ENCODE data around the gene PTER.

PTER gene, protein sequence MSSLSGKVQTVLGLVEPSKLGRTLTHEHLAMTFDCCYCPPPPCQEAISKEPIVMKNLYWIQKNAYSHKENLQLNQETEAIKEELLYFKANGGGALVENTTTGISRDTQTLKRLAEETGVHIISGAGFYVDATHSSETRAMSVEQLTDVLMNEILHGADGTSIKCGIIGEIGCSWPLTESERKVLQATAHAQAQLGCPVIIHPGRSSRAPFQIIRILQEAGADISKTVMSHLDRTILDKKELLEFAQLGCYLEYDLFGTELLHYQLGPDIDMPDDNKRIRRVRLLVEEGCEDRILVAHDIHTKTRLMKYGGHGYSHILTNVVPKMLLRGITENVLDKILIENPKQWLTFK

DNA sequence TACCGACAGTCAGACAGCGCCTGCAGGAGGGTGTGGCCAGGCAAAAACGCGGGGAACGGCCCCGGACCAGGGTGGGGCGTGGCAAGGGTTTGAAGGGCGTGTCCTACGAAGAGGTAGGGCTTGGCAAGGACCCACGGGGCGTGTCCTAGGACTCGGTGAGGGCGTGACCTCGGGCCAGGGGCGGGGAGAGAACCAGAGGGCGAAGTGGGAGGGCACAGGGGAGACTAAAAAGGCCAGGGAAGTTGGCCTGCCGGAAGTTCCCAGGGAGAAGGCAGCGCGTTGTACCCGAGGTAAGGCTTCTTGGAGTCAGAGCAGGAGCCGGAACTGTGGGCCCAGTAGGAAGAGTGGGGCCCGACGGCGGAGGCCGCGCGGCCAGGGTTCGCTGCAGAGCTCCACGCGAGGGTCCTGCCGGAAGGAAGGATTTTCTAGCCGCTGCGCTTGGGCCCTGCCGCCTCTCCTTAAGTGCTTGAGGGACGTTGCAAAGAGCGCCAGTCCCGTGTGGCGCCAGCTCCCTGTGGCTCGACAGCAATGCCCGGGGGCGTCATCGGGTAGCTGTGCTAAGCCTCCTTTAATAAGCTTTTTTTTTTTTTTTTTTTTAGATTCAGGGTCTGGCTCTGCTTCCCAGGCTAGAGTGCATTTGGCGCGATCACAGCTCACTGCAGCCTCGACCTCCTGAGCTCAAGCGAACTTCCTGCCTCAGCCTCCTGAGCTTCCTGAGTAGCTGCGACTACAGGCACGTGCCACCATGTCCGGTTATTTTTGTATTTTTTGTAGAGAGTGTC lies at the start of gene PTER:
TSS of gene PTER (plus strand) at position 253 of the 782 bp plus-strand sequence. CDS start 47,375 bp downstream, outside the sequence.
- peak; percentile 97 to 99 (median 98) for DNase-seq (ENCODE audit: low read depth in 3 of 3)

DNA sequence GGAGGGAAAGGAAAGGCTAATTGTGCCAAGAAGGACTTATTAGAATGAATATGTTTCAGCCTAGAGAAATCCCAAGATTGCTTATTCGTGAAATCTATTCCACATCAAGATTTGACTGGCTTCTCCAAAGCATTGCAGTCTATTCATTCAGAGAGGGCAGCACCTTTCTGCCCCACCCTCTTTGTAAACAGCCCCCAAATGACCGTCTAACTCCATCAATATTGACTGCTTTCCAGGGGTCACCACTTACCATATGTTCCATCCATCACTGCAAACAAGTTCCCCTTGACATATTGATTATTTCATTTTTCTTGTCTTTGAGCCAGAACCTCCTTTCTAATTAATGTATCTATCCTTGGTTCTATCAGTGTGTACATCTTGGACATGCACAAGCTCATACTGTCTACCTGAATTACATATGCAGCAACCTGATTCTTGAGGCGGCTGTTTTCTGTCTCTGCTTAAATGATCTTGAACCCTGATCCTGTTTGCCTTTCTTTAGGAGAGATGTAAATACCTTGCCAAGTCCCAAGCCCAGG lies 44.2 kb upstream of the PTER start:
- DNase-seq (ENCODE audit: low read depth in 3 of 3), result no peak

DNA sequence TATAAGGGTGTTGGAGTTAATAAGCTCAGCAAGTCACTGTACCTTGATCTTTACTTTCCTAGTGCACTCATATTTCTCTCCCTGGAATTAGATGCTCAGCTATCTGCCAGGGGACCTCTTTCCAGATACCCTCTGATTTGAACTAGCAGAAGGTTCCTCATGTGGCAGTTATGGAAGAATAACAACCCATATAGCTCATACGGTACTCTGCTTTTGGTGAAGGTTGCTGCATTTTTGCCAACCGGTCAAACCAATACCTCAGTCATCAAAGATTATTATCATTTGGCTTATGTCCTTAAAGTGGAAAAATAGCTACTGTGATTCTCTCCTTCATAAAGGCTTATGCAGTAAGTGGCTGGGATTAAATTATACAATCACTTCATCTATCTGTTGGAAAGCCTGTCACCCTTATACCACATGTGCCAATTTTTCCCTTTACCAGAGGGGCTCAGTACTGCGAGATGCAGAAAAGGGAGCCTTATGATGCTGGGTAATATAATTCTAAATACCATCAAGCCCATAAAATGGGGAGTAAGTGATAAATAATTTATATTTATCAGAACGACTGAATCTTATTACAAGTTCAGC lies 43.4 kb upstream of the PTER start:
- DNase-seq (ENCODE audit: low read depth in 3 of 3), result no peak

DNA sequence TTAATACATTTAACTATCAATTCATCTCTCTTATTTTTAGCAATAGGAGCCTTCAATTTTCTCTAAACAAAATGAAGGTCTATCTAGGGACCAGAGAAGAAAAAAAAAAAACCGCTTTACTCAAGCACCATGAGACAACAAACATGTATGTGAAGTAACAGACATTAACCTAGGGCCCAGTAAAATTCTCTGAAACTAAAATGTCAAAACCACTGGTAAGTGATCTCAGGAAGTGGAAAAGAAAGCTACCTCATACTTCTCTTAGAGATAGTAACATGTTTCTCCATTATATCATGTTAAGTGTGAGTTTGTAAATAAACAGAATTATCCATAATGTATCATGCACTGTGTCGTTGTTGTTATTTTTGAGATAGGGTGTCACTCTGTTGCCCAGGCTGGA lies 35.4 kb upstream of the PTER start:
- no peak for DNase-seq (ENCODE audit: low read depth in 3 of 3)

DNA sequence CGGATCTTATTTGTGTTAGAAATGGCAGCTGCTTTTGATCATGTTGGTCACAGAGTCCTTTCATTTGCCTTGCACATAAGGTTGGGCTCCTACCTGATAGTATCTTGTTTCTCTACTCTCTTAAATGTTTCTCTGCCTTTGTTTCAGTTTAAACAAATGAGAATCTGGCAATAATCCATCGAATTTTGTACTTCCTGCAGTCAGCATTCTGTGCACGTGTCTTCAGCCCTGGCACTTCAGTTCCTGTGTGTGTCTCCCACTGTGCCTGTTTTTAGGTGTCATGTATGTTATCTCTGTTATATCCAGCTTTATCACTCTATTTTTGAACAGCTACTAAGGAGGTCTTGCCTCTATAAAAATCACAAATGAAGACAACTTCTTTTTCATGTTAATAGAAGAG lies 28.4 kb upstream of the PTER start:
- DNase-seq (ENCODE audit: low read depth in 3 of 3), result no peak

DNA sequence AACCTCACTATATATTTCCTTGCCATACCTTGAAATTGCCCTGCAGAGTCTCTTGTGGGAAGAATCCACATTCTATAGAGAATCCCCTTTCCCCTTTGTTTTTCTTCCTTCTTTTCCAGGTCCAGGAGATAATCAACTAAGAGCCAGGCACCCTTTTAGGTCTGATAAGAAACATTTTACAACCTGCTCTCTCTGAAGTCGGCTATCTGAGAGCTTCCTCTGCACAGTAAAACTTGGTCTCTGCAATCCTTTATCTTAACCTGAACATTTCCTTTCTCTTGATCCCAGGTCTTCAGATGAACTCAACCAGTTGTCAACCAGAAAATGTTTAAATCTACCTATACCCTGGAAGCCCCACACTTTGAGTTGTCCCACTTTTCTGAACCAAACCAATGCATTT lies 19.5 kb upstream of the PTER start:
- no peak for DNase-seq (ENCODE audit: low read depth in 3 of 3)

DNA sequence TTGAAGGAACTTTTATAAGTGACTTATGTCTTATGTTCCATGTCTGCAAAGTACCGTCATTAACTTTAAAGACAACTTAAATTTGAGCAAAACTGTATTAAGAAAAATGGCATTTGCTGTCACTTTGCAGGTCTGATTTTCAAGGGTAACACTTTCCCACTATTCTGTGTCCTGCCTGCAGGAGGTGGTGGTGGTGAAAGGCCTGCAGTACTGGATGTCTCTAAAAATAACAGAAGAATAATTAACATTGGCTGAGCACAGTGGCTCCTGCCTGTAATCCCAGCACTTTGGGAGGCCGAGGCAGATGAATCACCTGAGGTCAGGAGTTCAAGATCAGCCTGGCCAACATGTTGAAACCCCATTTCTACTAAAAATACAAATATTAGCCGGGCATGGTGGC lies 13.2 kb upstream of the PTER start:
- DNase-seq (ENCODE audit: low read depth in 3 of 3), result no peak

DNA sequence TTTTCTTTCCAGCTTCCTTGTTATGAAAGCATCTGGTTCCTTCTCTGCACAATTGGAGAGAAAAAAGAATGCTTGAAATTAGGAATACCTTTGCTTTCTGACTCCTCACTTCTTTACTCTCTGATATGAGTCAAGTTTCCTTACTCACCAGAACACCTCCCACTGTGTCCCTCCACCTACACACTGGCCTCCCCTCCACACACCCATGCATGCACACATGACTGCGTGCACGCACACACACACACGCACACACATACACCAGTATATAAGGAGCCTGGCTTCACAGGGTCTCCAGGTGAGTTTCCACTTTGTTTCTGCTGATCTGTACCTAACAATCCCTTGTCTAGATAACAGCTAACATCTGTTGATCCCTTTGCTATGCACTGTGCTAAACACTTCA lies 11.4 kb upstream of the PTER start:
- no peak for DNase-seq (ENCODE audit: low read depth in 3 of 3)

DNA sequence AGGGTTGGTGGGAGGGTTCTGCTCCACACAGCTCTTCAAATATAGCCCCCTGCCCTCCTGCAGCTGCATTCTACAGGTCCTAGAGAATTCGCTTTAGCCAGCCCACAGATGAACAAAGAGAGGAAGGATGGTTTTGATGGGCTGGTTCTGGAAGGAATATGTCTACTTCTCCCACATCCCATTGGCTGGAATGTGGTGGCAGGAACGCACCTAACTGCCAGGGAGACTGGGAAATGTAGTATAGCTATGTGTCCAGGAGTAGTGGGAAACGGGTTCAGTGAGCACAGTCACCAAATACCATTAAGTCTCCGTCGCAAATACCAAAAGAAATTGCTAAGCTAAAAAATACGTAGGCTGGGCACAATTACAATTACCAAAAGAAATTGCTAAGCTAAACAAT lies 7.3 kb upstream of the PTER start:
- DNase-seq (ENCODE audit: low read depth in 3 of 3), result no peak

DNA sequence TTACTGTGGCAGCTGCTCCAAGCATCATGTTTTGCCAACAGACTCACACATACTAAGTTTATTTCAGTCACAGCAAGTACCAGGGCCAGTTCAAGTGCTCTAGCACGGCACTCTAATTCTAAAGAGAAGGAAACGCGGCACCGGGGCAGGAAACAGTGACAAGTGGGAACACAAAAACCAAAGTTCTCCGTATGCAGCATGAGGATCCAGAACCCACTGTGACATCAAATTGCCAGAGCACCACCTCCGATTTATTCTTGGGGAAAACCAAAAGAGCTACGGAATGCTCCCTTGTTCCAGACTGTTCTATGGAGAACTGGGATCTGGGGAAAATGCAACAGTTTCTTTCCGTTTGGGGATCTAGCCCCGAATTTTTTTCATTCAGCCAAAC lies 448 bp upstream of the PTER start:
- DNase-seq (ENCODE audit: low read depth in 3 of 3), result no peak

DNA sequence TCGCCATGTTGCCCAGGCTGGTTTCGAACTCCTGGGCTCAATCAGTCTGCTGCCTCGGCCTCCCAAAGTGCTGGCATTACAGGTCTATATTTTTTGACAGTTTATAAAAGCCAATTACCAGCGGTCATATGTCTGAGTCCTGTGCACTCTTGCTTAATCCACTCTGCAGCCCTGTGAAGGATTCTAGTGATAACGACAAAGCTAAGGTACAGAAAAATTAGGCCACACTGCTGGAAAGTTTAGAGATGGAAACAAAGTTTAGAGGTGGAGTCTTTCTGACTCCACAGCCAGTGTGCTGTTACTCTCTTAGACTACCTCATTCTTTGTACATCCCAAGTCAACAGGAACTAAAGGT lies 707 bp downstream of the PTER start:
- DNase-seq (ENCODE audit: low read depth in 3 of 3), result no peak

DNA sequence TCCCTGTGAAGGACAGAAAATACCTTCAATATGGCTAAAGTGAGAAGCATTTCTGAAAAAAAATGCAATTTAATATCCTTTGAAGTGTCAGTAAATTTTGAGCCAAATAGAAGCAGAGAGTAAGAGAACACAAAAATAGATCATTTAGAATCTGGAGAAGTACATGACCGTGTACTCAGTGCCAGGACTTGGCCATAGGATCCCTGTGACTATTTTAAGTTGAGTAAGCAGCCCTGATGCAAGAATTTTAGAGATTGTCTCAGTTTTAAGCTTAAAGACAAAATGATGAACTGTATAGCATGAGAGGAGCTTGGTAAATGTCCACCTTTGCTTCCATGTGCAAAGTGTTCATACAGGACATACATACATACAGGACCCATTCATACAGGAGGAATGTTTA lies 2.5 kb downstream of the PTER start:
- DNase-seq (ENCODE audit: low read depth in 3 of 3), result no peak

DNA sequence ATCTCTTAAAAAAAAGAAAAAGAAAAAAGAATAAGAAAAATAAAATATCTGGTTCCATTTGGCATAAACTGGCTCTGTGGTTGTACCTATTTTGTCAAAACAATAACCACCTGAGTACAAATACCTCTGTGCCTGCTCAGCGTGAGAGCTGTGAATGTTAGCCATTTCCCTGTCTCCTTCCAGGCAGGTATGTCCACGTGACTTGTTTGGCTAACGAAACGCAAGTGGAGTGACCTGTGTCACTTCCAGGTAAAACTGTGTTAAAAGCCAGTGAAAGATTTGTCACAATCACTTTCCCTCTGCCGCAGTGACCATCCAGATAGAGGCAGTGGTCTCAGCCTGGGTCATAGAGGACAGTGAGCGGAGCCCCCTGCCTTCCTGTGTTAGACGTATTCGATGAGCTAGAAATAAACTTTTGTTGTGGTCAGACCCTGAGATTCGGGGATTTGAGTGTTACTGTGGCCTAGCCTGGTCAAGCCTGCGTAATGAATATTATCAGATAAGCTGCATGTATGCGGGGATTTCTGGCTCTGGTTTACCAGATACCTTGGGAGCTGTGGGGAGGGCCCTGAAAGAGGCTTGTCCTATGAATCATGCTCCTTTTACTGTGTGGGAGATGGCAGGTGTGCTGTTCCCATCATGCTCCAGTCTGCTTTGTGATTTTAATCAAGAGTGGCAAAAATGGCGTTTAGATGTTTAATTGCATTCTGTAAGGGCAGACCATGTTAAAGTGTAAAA lies 3.8 kb downstream of the PTER start:
- no peak for DNase-seq (ENCODE audit: low read depth in 3 of 3)

DNA sequence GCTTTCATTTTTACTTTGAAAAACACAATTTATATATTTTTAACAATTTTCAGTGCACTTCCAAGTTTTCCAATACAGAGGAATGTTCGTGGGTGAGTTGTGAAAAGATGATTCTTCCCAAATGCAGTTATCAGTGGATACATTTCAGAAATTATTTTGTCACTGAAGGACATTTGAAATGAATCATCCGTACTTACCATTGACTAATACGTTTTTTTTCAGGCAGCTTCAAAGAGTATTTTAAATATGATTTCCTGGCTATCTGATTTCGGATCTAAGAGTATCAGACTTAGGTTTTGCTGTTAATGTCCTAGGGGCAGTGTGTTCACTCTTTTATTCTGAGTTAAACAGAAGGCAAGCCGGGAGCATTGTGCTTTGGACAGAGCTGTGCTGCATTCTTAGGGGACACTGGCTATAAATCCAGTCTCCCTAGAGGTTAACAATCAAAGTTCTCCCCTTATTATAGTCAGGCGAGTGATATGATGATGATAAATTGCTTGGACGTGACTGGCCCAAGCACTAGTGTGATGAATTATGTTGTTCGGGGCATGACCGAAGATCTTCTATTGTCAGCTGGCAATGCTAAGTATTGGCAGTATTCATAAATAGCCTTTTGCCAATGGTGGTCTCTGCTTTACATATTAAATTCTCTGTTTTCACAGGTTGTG lies 4.5 kb downstream of the PTER start:
- DNase-seq (ENCODE audit: low read depth in 3 of 3), result no peak

DNA sequence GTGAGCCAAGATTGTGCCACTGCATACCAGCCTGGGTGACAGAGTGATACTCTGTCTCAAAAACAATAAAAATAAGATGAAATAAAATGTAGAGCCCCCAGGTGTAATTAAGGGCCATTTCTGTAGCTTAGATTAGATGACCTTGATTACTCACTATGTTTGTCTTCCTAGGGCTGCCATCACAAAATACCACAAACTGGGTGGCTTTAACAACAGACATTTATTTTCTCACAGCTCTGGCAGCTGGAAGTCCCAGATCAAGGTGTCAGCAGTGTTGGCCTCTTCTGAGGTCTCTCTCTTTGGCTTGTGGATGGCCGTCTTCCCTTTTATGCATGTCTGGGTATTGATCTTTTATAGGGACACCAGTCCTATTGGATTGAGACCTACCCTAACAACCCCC lies 6.1 kb downstream of the PTER start:
- DNase-seq (ENCODE audit: low read depth in 3 of 3), result no peak

DNA sequence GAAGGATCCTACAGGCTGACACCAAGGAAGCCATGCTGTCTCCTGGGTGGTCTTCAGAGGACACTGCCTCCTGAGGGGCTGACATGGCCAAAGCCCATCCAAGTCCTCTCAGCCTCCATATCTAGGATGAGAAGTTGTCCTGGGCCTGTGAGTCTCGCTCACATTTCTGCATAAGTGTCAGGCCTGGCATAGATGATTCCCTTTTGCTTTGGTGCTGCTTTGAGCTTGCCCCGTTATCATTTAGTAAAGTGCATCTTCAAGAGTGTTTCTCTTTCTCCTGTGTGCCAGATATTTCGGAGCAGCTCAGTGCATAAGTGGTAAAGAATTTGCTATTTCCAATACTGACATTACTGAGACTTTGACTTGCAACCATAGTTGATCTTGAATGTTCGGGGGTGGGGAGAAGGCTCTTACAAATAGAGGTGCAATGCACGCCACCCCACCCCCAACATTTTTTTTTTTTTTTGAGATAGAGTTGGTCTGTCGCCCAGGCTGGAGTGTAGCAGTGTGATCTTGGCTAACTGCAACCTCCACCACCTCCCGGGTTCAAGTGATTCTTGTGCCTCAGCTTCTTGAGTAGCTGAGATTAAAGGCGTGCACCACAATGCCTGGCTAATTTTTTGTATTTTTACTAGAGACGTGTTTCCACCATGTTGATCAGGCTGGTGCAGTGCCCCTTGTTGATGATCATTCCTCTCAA lies 9.1 kb downstream of the PTER start:
- DNase-seq (ENCODE audit: low read depth in 3 of 3), result no peak

DNA sequence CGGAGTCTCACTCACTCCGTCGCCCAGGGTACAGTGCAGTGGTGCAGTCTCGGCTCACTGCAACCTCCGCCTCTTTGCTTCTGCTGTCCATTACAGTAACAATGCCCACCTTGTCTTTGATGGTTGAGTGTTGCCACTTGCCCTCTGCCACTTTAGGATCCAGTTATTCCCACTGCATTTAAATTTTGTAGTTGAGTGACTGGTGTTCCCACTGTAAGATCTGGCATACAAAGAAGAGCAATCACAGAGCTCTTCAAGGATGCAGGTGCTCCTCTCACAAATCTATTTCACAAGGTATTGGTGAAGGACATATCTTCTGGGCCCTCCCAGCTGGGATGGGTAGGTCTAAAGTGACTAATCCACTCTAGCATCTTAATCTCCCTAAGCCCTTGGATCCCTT lies 12.6 kb downstream of the PTER start:
- no peak for DNase-seq (ENCODE audit: low read depth in 3 of 3)

DNA sequence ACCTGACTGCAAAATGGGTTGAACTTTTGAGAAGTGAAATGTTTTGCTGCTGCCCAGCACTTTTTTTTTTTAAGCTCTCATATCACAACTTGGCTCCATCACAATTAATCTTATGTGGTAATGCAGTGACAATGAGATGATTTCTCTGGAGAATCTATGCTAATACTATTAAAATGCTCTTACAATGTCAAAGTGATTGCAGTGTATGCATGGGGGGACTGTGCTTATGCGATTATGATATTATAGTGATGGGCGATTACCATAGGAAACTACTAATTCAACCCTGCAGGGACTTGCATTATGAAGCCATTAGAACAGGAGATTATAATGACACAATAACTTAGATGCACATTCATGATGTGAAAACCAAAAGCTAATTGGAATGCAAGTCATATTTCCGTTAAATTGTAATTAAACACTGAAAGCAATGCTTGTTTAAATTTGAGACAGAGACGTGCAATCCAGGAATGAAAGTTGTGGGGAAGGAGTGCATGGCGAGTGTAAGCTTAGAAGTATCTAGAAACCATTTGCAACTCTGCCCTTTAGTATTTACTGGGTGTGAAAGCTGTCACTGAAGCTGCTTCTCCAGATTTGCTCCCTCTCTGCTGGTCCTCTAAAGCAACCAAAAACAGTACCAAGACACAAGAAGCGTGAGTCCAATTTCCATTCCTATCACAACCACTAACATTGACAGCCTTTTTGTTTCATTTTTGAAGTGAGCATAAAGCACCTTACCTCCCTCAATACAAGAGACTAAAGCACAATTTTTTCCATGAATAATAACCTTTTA lies 21.6 kb downstream of the PTER start:
- no peak for DNase-seq (ENCODE audit: low read depth in 3 of 3)

DNA sequence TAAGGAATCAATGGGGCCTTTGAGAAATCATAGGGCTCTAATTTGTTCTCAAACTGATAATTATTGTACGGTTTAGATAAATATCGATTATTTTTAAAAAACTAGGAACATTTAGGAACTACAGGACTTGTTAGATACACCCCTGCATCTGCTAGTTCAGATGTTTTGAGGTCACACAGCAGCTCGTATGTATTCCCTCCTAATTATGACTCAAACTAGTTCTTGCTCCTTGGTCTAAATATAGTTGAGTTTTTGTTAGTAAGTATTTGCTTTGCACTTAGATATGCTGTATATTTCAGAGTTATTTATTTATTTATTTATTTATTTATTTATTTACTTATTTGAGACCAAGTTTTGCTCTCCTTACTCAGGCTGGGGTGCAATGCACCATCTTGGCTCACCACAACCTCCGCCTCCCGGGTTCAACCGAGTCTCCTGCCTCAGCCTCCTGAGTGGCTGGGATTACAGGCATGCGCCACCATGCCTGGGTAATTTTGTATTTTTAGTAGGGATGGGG lies 22.7 kb downstream of the PTER start:
- DNase-seq (ENCODE audit: low read depth in 3 of 3), result no peak

DNA sequence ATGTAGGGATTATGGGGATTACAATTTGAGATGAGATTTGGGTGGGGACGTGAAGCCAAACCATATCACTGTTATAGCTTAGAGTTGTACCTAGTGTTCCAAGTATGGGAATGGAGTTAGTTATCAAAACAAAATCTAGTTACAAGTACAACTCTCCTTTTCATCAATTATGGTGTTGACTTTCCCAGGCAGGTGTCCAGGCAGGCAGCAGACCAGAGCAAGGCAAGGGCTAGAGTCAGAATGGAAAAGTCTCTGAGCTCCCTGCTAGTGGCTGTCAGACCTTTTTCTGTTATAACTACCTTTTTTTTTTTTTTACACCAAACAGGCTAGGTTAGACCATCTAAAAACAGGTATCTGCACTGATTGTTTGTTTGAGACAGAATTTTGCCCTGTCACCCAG lies 29.2 kb downstream of the PTER start:
- DNase-seq (ENCODE audit: low read depth in 3 of 3), result no peak

Measured in stimulated activated CD4-positive, alpha-beta T cell treated with anti-CD3 and anti-CD28 coated beads, TNF-alpha, amount 100 ng/mL, for 48 hours (primary cell).